ENCODE data around the gene DOC2B.
"Not testable (repeated sequence)": the region's sequence is repeated elsewhere in the genome, so short reads cannot be mapped to it uniquely, and the experiment has no call there.

The DOC2B gene

GRCh38 chr17:143785-144281 lies 37.6 kb downstream of the DOC2B start:
- peak; percentile 83 for ATAC-seq (ENCODE audit: low read depth)
- H3K36me3 ChIP-seq (ENCODE audit: low read depth), result no peaks in the 10 kb centered on the region
- H3K4me3 ChIP-seq (ENCODE audit: severe bottlenecking), result no peak overlapping the region
- H3K27me3 ChIP-seq (ENCODE audit: insufficient read depth, poor library complexity, severe bottlenecking), result no peaks in the 10 kb centered on the region
- H3K27ac ChIP-seq (ENCODE audit: poor library complexity, severe bottlenecking), result no peak overlapping the region
- peak; percentile 71 for DNase-seq (ENCODE audit: low spot score)
- H3K9me3 ChIP-seq (ENCODE audit: severe bottlenecking), result no peaks in the 10 kb centered on the region
- H3K4me1 ChIP-seq (ENCODE audit: insufficient read depth, poor library complexity, severe bottlenecking), result no peaks in the 10 kb centered on the region
- TF ChIP-seq CTCF (IDR thresholded peaks at IDR 0.05; ENCODE audit: poor library complexity, severe bottlenecking), result peak; percentile 89

- Histone ChIP-seq H3K27me3 (ENCODE audit: insufficient read depth, poor library complexity, severe bottlenecking) (no peaks in the 10 kb centered on the region), H3K9me3 (ENCODE audit: severe bottlenecking) (no peaks in the 10 kb centered on the region), H3K4me1 (ENCODE audit: insufficient read depth, poor library complexity, severe bottlenecking) (no peaks in the 10 kb centered on the region), H3K4me3 (ENCODE audit: severe bottlenecking) (no peak overlapping the region), H3K36me3 (ENCODE audit: low read depth) (no peaks in the 10 kb centered on the region), H3K27ac (ENCODE audit: poor library complexity, severe bottlenecking) (no peak overlapping the region)
- DNase-seq (ENCODE audit: low spot score) (no peak), ATAC-seq (ENCODE audit: low read depth) (no peak)
- TF ChIP-seq CTCF (IDR thresholded peaks at IDR 0.05; ENCODE audit: poor library complexity, severe bottlenecking), result no peak
These were observed 38.3 kb downstream of the DOC2B start for GRCh38 chr17:142876-143784.

GRCh38 chr17:142102-142661 lies 39.3 kb downstream of the DOC2B start:
- no peak overlapping the region for H3K4me3 ChIP-seq (ENCODE audit: severe bottlenecking)
- DNase-seq (ENCODE audit: low spot score) (peak; percentile 51), ATAC-seq (ENCODE audit: low read depth) (no peak)
- TF ChIP-seq CTCF (IDR thresholded peaks at IDR 0.05; ENCODE audit: poor library complexity, severe bottlenecking), result no peak
- no peaks in the 10 kb centered on the region for H3K9me3 ChIP-seq (ENCODE audit: severe bottlenecking)
- no peaks in the 10 kb centered on the region for H3K36me3 ChIP-seq (ENCODE audit: low read depth)
- H3K4me1 ChIP-seq (ENCODE audit: insufficient read depth, poor library complexity, severe bottlenecking), result no peaks in the 10 kb centered on the region
- no peak overlapping the region for H3K27ac ChIP-seq (ENCODE audit: poor library complexity, severe bottlenecking)
- H3K27me3 ChIP-seq (ENCODE audit: insufficient read depth, poor library complexity, severe bottlenecking), result no peaks in the 10 kb centered on the region

- H3K9me3 ChIP-seq (ENCODE audit: severe bottlenecking); H3K36me3 ChIP-seq (ENCODE audit: low read depth); H3K4me3 ChIP-seq (ENCODE audit: severe bottlenecking); ATAC-seq (ENCODE audit: low read depth); H3K4me1 ChIP-seq (ENCODE audit: insufficient read depth, poor library complexity, severe bottlenecking); H3K27me3 ChIP-seq (ENCODE audit: insufficient read depth, poor library complexity, severe bottlenecking); DNase-seq (ENCODE audit: low spot score); H3K27ac ChIP-seq (ENCODE audit: poor library complexity, severe bottlenecking): not testable (repeated sequence)
These were observed 41.8 kb downstream of the DOC2B start for GRCh38 chr17:139401-140205.

GRCh38 chr17:137166-137807 lies 44.2 kb downstream of the DOC2B start, which contains the start of gene SCGB1C2:
Gene SCGB1C2, plus strand, starts transcription at chr17:137569. Its CDS starts 22 bp downstream, at chr17:137591.
- not testable (repeated sequence) for H3K4me3 ChIP-seq (ENCODE audit: severe bottlenecking); H3K27ac ChIP-seq (ENCODE audit: poor library complexity, severe bottlenecking); H3K27me3 ChIP-seq (ENCODE audit: insufficient read depth, poor library complexity, severe bottlenecking); H3K9me3 ChIP-seq (ENCODE audit: severe bottlenecking); H3K36me3 ChIP-seq (ENCODE audit: low read depth); DNase-seq (ENCODE audit: low spot score); H3K4me1 ChIP-seq (ENCODE audit: insufficient read depth, poor library complexity, severe bottlenecking); ATAC-seq (ENCODE audit: low read depth)

- H3K36me3 ChIP-seq (ENCODE audit: low read depth); DNase-seq (ENCODE audit: low spot score); H3K4me1 ChIP-seq (ENCODE audit: insufficient read depth, poor library complexity, severe bottlenecking); H3K4me3 ChIP-seq (ENCODE audit: severe bottlenecking); H3K27me3 ChIP-seq (ENCODE audit: insufficient read depth, poor library complexity, severe bottlenecking); H3K9me3 ChIP-seq (ENCODE audit: severe bottlenecking); H3K27ac ChIP-seq (ENCODE audit: poor library complexity, severe bottlenecking): not testable (repeated sequence)
- peak; percentile 90 for ATAC-seq (ENCODE audit: low read depth)
These were observed 44.9 kb downstream of the DOC2B start for GRCh38 chr17:136531-136930.

- not testable (repeated sequence) for H3K9me3 ChIP-seq (ENCODE audit: severe bottlenecking); H3K4me1 ChIP-seq (ENCODE audit: insufficient read depth, poor library complexity, severe bottlenecking); ATAC-seq (ENCODE audit: low read depth); H3K4me3 ChIP-seq (ENCODE audit: severe bottlenecking); H3K27ac ChIP-seq (ENCODE audit: poor library complexity, severe bottlenecking); DNase-seq (ENCODE audit: low spot score); H3K36me3 ChIP-seq (ENCODE audit: low read depth); H3K27me3 ChIP-seq (ENCODE audit: insufficient read depth, poor library complexity, severe bottlenecking)
These were observed 45.6 kb downstream of the DOC2B start for GRCh38 chr17:135895-136294.

GRCh38 chr17:135022-135421 lies 46.4 kb downstream of the DOC2B start:
- H3K36me3 ChIP-seq (ENCODE audit: low read depth); H3K9me3 ChIP-seq (ENCODE audit: severe bottlenecking); H3K4me1 ChIP-seq (ENCODE audit: insufficient read depth, poor library complexity, severe bottlenecking); H3K27me3 ChIP-seq (ENCODE audit: insufficient read depth, poor library complexity, severe bottlenecking); ATAC-seq (ENCODE audit: low read depth); H3K27ac ChIP-seq (ENCODE audit: poor library complexity, severe bottlenecking); DNase-seq (ENCODE audit: low spot score); H3K4me3 ChIP-seq (ENCODE audit: severe bottlenecking): not testable (repeated sequence)

Measured in RWPE2 (cell line).